Erythroblast (primary cell): ENCODE results near the gene CLDN5.

Experiments used
- GATA1 ChIP-seq: IDR thresholded peaks from 2 replicates; pipeline ENCODE4 v1.6.1; 2011; ENCODE audit warnings: low read depth, mild to moderate bottlenecking, control low read depth, low read length, moderate library complexity
- POLR2A ChIP-seq: IDR thresholded peaks from 2 replicates; pipeline ENCODE4 v1.6.1; 2011; ENCODE audit warnings: mild to moderate bottlenecking, low read length

DNA sequence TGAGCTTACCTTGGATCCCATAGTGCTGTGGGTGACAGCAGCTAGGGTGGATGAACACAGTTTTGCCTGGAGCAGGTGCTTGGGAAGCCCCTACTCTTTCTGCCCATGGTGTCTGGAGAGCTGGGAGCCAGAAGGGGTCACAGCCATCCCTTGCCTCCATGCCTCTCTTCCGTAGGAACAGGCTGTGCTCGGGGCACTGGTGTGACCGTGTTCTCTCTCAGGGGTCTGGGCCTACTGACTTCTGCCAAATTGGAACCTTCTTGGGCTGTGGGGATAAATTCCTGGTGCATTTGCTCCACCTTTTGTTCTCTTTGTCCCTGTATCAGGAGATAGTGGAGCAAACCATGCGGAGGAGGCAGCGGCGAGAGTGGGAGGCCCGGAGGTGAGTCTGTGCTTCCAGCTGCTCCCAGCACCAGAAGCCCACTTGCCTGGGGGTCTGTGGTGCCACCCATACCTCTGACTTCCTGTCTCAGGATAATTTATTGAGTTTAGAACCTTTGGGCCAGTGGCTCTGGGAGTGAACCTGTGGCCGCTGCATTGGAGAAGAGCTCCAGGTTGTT lies 30.1 kb downstream of the CLDN5 start:
- TF ChIP-seq POLR2A (no peak), GATA1 (no peak)
